Fibroblast of lung (primary cell): Measurements from ENCODE around the gene ARID1B. TPM values are rescaled to one million over a fixed set of nuclear protein-coding genes. Genes with fewer than 3 reads are reported as not detected.

ENCODE experiments used
- DNase-seq, 2 donors: peaks; one replicate each; pipeline versions ENCODE4 v3.0.0 to v3.0.0-alpha.2; 2010; ENCODE audit warnings: low read depth in 2 of 2
- H2AFZ ChIP-seq: 2 replicates; pipeline ENCODE4 v1.5.1; 2012; ENCODE audit warnings: low read length, control low read depth, inconsistent platforms
- H3K27ac ChIP-seq: 2 replicates; pipeline ENCODE4 v1.5.1; 2011; ENCODE audit warnings: low read length, control low read depth; ENCODE audit not compliant: insufficient read depth
- H3K27me3 ChIP-seq: 2 replicates; pipeline ENCODE4 v1.5.1; 2011; ENCODE audit warnings: mild to moderate bottlenecking, low read length; ENCODE audit not compliant: control insufficient read depth, insufficient read depth
- H3K36me3 ChIP-seq: 2 replicates; pipeline ENCODE4 v1.5.1; 2011; ENCODE audit warnings: low read length; ENCODE audit not compliant: control insufficient read depth, insufficient read depth
- H3K4me1 ChIP-seq: 2 replicates; pipeline ENCODE4 v1.5.1; 2011; ENCODE audit warnings: low read length; ENCODE audit not compliant: control insufficient read depth, insufficient read depth; ENCODE audit errors: extremely low read depth
- H3K4me2 ChIP-seq: 2 replicates; pipeline ENCODE4 v1.5.1; 2011; ENCODE audit warnings: low read length, control low read depth; ENCODE audit not compliant: insufficient read depth; ENCODE audit errors: extremely low read depth
- H3K4me3 ChIP-seq, 4 experiments: fragments of 200-600 bp in 1 of 4; sonication (generic) in 1 of 4; replicated peaks in 1 of 4; 2 replicates each; pipeline ENCODE4 v1.5.1; 2011 to 2016; ENCODE audit warnings: low read length in 4 of 4, low read depth in 3 of 4, mild to moderate bottlenecking in 3 of 4, control low read depth in 2 of 4, inconsistent platforms in 1 of 4, mixed read lengths in 1 of 4; ENCODE audit not compliant: insufficient read depth in 1 of 4; ENCODE audit errors: control extremely low read depth in 1 of 4
- H3K79me2 ChIP-seq: 2 replicates; pipeline ENCODE4 v1.5.1; 2012; ENCODE audit warnings: mild to moderate bottlenecking, low read length, inconsistent platforms; ENCODE audit not compliant: control insufficient read depth, insufficient read depth
- H3K9ac ChIP-seq: 2 replicates; pipeline ENCODE4 v1.5.1; 2011; ENCODE audit warnings: mild to moderate bottlenecking, low read length, control low read depth; ENCODE audit not compliant: insufficient read depth
- H3K9me3 ChIP-seq: 2 replicates; pipeline ENCODE4 v1.5.1; 2012; ENCODE audit warnings: low read depth, low read length; ENCODE audit not compliant: control insufficient read depth, insufficient read depth
- H4K20me1 ChIP-seq: 2 replicates; pipeline ENCODE4 v1.5.1; 2011; ENCODE audit warnings: low read length; ENCODE audit not compliant: control insufficient read depth, insufficient read depth; ENCODE audit errors: extremely low read depth
- CTCF ChIP-seq, 2 donors: IDR thresholded peaks in 1 of 2; conservative IDR thresholded peaks in 1 of 2; 1 replicate in 1 of 2; 2 replicates in 1 of 2; pipeline ENCODE4 v1.5.1; 2011 to 2012; ENCODE audit warnings: low read length in 2 of 2, control low read depth in 1 of 2, inconsistent platforms in 1 of 2, low read depth in 1 of 2, mild to moderate bottlenecking in 1 of 2
- EZH2 ChIP-seq: IDR thresholded peaks from 2 replicates; pipeline ENCODE4 v1.5.1; 2012; ENCODE audit warnings: low read length, control low read depth, mild to moderate bottlenecking; ENCODE audit errors: missing control alignments
- polyA plus RNA-seq, 2 donors: library from polyadenylated mRNA; depleted of rRNA in 1 of 2; stranded (reverse) in 1 of 2; unstranded in 1 of 2; fragments of >200 nt; gene quantifications; 2 replicates each; pipeline ENCODE4 v1.2.1, GENCODE V29; 2011 to 2012; ENCODE audit warnings: missing spikeins in 1 of 2
- total RNA-seq: library from RNA; depleted of rRNA; stranded (reverse); fragments of >200 nt; gene quantifications from 2 replicates; pipeline ENCODE4 v1.2.1, GENCODE V29; 2014

ARID1B gene
- total and polyA plus RNA-seq, 2 donors (not counting 1 experiment from before 2014, with no cell fraction given): 15.4 to 41.9 TPM

GRCh38 chr6:157223021-157223430, 445.8 kb downstream of the ARID1B start:
- Histone ChIP-seq H4K20me1 (no peaks in the 10 kb centered on the region), H3K4me3 (no peak overlapping the region), H3K79me2 (no peaks in the 10 kb centered on the region), H3K36me3 (no peaks in the 10 kb centered on the region), H2AFZ (no peak overlapping the region), H3K9me3 (no peaks in the 10 kb centered on the region), H3K4me1 (peaks cover 2% of the 10 kb centered on the region), H3K27ac (no peak overlapping the region), H3K9ac (no peak overlapping the region), H3K4me2 (no peak overlapping the region), H3K27me3 (no peaks in the 10 kb centered on the region)
- DNase-seq: peak in 1 of 2 donors; percentile 9
- TF ChIP-seq EZH2 (no peak), CTCF (conservative IDR thresholded peaks at IDR 0.05 in 1 of 2, IDR thresholded peaks at IDR 0.05 in 1 of 2; ENCODE audit: low read depth in 1 of 2, low read length in 2 of 2) (no peak)

- H3K9ac ChIP-seq: no peak overlapping the region
- peaks cover 2% of the 10 kb centered on the region for H3K4me1 ChIP-seq
- H2AFZ ChIP-seq: no peak overlapping the region
- no peaks in the 10 kb centered on the region for H3K9me3 ChIP-seq
- H3K36me3 ChIP-seq: no peaks in the 10 kb centered on the region
- H4K20me1 ChIP-seq: no peaks in the 10 kb centered on the region
- DNase-seq: no peak
- no peak overlapping the region for H3K4me3 ChIP-seq
- H3K79me2 ChIP-seq: no peaks in the 10 kb centered on the region
- H3K4me2 ChIP-seq: no peak overlapping the region
- TF ChIP-seq CTCF (conservative IDR thresholded peaks at IDR 0.05 in 1 of 2, IDR thresholded peaks at IDR 0.05 in 1 of 2; ENCODE audit: low read depth in 1 of 2, low read length in 2 of 2) (no peak), EZH2 (no peak)
- no peak overlapping the region for H3K27ac ChIP-seq
- H3K27me3 ChIP-seq: no peaks in the 10 kb centered on the region
Measured at GRCh38 chr6:157223511-157223910, 446.3 kb downstream of the ARID1B start.

GRCh38 chr6:157224178-157224950, 447.2 kb downstream of the ARID1B start:
- H3K27me3 ChIP-seq: no peaks in the 10 kb centered on the region
- DNase-seq: no peak
- no peak overlapping the region for H3K27ac ChIP-seq
- no peak overlapping the region for H2AFZ ChIP-seq
- no peaks in the 10 kb centered on the region for H3K79me2 ChIP-seq
- H3K4me3 ChIP-seq: no peak overlapping the region
- H3K9ac ChIP-seq: no peak overlapping the region
- no peak overlapping the region for H3K4me2 ChIP-seq
- H3K9me3 ChIP-seq: no peaks in the 10 kb centered on the region
- H3K4me1 ChIP-seq: peaks cover 2% of the 10 kb centered on the region
- H4K20me1 ChIP-seq: no peaks in the 10 kb centered on the region
- no peaks in the 10 kb centered on the region for H3K36me3 ChIP-seq
- no peak for TF ChIP-seq EZH2
- TF ChIP-seq CTCF (conservative IDR thresholded peaks at IDR 0.05 in 1 of 2, IDR thresholded peaks at IDR 0.05 in 1 of 2; ENCODE audit: low read depth in 1 of 2, low read length in 2 of 2): no peak
